Anterior cingulate cortex (tissue), 58 donors: ENCODE measurements around the gene C20orf173.

ENCODE experiments used
- DNase-seq, 58 donors: peaks; one replicate each; lab custom pipeline; 2025; lab: John Stamatoyannopoulos, UW

C20orf173 gene

DNA sequence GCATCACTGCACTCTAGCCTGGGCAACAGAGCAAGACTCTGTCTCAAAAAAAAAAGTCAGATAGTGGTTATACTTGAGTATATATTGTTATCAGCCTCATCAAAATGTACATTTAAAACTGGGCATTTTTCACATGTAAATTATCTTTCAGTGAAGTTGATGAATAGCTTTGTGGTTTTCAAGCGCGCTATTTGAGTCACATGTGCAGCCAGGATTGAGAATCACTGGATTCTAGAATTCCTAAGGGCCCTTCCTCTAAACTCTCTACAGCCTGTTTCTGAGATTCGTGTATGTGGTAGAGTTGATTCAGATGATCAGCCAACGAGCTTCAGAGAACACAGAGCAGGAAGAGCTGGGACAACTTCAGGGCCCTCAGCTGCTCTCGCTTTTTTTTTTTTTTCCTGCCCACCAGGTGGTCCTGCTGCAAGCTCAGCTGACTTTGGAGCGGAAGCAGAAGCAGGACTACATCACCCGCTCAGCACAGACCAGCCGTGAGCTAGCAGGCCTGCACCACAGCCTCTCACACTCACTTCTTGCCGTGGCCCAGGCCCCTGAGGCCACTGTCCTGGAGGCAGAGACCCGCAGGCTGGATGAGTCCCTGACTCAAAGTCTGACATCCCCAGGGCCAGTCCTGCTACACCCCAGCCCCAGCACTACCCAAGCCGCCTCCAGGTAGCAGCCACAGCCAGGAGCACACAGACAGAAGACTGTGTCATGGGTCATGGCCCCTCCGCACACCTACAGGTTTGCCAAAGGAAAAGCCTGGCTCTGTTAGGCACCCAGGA, 18.3 kb downstream of the C20orf173 start:
- no peak for DNase-seq

GRCh38 chr20:35508493-35509218, 20.8 kb downstream of the C20orf173 start:
- no peak for DNase-seq

- DNase-seq = peak in 1 of 58 donors; percentile 10
Observed at GRCh38 chr20:35506872-35507638, 22.4 kb downstream of the C20orf173 start.

DNA sequence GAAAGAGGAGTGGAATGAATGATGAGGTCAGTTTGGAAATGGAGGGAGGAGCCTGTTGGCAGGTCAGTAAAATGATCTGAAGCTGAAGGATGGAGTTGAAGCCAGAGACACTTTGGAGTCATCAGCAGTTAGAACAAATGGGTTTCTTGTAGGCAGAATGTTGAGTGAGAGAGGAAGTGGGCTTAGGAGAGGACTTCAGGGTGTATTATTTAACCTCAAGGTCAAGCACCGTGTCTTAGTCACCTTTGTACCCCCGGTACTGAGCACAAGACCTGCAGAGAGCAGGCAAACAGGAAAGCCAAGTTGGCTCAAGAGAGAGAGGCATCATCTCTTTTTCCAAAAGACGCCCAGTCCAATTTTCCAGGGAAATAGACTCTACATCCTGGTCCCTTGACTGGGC, 23.3 kb downstream of the C20orf173 start:
- no peak for DNase-seq

GRCh38 chr20:35504751-35505150, 24.7 kb downstream of the C20orf173 start:
- no peak for DNase-seq

DNA sequence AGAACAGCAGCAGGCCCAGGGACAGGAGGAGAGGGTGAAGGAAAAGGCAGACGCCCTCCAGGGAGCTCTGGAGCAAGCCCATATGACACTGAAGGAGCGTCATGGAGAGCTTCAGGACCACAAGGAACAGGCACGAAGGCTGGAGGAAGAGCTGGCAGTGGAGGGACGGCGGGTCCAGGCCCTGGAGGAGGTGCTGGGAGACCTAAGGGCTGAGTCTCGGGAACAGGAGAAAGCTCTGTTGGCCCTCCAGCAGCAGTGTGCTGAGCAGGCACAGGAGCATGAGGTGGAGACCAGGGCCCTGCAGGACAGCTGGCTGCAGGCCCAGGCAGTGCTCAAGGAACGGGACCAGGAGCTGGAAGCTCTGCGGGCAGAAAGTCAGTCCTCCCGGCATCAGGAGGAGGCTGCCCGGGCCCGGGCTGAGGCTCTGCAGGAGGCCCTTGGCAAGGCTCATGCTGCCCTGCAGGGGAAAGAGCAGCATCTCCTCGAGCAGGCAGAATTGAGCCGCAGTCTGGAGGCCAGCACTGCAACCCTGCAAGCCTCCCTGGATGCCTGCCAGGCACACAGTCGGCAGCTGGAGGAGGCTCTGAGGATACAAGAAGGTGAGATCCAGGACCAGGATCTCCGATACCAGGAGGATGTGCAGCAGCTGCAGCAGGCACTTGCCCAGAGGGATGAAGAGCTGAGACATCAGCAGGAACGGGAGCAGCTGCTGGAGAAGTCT, 25.5 kb downstream of the C20orf173 start:
- peak in 30 of 58 donors; percentile 5 to 48 (median 20) for DNase-seq

- no peak for DNase-seq
Observed at GRCh38 chr20:35503281-35503680, 26.2 kb downstream of the C20orf173 start.

- DNase-seq = no peak
Observed at GRCh38 chr20:35502352-35502751, 27.1 kb downstream of the C20orf173 start.

DNA sequence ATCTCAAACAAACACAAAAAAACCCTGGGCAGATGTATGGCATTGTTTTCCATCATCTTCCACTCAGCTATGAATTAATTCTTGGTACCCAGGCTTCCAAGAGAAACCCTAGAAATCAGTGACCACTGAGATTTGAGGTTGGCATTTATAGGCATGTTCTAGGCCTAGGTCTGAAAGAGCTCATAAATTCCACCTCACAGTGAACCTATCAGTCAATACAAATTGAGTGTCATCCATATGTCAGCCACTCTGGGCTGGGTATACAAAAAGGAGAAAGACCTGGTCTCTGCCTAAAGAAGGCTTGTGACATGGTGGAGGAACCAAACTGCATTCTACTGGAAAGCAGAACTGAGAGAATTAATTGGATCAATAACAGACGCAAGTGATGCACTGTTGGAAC, 30.2 kb downstream of the C20orf173 start:
- no peak for DNase-seq

- peak in 51 of 58 donors; percentile 8 to 81 (median 56) for DNase-seq
Observed at GRCh38 chr20:35497780-35498189, 31.7 kb downstream of the C20orf173 start.

- peak in 1 of 58 donors; percentile 35 for DNase-seq
Observed at GRCh38 chr20:35497320-35497719, 32.1 kb downstream of the C20orf173 start.

DNA sequence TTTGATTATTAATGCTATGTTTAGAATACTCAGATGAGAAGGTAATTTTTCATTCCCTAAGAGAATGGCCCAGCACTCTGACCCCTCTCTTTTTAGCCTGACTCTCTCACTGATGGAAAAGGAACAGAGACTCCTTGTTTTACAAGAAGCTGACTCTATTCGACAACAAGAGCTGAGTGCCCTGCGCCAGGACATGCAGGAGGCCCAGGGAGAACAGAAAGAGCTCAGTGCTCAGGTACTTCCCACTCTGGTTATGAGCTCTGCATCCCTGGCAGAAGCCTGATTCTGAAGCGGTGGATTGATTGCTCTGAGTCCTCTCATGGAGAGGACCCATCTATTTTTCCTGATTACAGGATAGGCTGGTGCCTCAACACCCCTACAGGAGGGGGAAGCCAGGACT, 33.0 kb downstream of the C20orf173 start:
- DNase-seq = no peak

GRCh38 chr20:35492352-35492751, 37.1 kb downstream of the C20orf173 start:
- no peak for DNase-seq

GRCh38 chr20:35491823-35492222, 37.6 kb downstream of the C20orf173 start:
- no peak for DNase-seq

DNA sequence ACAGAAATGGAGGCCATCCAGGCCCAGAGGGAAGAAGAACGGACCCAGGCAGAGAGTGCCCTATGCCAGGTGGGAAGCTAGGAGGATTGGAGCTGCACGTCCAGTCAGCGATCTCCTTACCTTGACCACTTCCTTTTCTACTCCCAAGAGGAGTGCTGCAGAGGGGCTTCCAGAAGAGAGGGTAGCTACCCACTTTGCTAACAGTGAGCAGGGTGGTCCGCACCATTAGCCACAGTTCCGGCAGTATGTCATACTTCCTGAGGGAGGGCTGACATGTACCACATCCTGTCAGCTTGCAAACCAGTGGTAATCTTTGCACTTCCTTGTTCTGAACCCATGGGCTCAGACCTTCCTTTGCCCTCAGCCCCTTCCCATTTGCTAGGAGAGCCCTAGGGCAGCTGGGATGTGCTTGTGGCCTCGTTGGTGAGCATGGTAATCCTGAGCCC, 38.7 kb downstream of the C20orf173 start:
- DNase-seq = peak in 3 of 58 donors; percentile 2 to 16 (median 2)

DNA sequence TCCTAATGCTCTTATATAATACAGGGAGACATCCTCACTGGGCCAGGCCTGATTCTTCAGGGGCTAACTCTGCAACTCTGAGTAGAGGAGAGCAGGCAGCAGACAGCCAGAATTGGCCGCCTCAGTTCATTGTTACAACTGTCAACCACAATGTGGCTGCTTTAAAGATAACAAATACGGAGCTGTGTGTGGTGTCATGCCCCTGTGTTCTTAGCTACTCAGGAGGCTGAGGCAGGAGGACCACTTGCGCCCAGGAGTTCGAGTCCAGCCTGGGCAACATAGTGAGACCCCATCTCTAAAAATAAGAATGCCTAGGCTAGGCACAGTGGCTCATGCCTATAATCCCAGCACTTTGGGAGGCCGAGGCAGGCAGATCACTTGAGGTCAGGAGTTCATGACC, 39.7 kb downstream of the C20orf173 start:
- no peak for DNase-seq

GRCh38 chr20:35487479-35487878, 42.0 kb downstream of the C20orf173 start:
- DNase-seq = no peak

GRCh38 chr20:35479798-35480197, 49.7 kb downstream of the C20orf173 start:
- no peak for DNase-seq

DNA sequence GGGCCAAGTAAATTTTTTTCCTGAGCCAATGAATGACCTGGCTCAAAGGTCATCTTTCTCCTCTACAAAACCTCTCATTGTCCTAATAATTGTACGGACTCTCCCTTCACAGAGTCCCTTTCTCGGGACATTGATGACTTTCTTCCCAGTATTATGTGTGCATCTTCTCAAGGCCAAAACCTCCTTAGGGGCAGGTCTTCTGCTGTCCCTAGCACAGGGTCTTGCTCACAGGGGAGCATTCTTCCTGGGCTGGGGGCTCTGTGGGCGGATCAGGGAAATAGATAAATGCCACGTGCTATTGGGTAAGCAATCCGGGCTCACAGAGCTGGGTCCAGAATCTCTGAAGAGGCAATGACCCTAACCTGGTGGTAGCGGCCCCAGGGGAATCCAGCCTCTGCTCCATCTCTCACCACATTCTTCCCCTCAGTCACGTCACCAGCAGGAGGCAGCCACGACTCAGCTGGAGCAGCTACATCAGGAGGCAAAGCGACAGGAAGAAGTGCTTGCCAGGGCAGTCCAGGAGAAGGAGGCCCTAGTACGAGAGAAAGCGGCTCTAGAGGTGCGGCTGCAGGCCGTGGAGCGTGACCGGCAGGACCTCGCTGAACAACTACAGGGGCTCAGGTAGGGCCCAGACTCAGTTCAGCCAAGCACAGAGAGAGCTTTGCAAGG, 50.5 kb downstream of the C20orf173 start:
- DNase-seq = no peak
